ENCODE results near the gene ZNF681. TPM values are rescaled to one million over a fixed set of nuclear protein-coding genes. Genes with fewer than 3 reads are reported as not detected.

The ZNF681 gene
- total and polyA plus RNA-seq, 2 of the 13 experiments (the other 11 are each of a cell fraction or from before 2014, with no cell fraction given): not detected

- TF ChIP-seq, protein P1, sequence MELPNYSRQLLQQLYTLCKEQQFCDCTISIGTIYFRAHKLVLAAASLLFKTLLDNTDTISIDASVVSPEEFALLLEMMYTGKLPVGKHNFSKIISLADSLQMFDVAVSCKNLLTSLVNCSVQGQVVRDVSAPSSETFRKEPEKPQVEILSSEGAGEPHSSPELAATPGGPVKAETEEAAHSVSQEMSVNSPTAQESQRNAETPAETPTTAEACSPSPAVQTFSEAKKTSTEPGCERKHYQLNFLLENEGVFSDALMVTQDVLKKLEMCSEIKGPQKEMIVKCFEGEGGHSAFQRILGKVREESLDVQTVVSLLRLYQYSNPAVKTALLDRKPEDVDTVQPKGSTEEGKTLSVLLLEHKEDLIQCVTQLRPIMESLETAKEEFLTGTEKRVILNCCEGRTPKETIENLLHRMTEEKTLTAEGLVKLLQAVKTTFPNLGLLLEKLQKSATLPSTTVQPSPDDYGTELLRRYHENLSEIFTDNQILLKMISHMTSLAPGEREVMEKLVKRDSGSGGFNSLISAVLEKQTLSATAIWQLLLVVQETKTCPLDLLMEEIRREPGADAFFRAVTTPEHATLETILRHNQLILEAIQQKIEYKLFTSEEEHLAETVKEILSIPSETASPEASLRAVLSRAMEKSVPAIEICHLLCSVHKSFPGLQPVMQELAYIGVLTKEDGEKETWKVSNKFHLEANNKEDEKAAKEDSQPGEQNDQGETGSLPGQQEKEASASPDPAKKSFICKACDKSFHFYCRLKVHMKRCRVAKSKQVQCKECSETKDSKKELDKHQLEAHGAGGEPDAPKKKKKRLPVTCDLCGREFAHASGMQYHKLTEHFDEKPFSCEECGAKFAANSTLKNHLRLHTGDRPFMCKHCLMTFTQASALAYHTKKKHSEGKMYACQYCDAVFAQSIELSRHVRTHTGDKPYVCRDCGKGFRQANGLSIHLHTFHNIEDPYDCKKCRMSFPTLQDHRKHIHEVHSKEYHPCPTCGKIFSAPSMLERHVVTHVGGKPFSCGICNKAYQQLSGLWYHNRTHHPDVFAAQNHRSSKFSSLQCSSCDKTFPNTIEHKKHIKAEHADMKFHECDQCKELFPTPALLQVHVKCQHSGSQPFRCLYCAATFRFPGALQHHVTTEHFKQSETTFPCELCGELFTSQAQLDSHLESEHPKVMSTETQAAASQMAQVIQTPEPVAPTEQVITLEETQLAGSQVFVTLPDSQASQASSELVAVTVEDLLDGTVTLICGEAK (IDR thresholded peaks at IDR 0.05): no peak
- TF ChIP-seq, protein P1 (CRISPR knock-in tag; IDR thresholded peaks at IDR 0.05): no peak
Observed at GRCh38 chr19:23788411-23788810, 29.7 kb upstream of the ZNF681 start (continued).

DNA sequence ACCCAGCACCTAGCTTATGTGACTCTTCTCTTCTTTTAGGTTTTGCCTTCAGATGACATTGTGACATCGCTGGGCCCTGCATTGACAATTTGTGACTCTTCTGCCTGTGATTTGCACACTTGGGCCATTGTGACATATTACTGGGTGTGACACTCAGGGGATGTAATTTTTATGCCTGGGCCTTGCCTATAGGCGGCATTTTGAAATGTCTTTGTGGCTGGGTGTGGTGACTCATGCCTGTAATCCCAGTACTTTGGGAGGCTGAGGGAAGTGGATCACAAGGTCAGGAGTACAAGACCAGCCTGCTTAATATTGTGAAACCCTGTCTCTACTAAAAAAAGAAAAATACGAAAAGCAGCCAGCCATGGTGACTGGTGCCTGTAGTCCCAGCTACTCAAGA is 28.4 kb upstream of the ZNF681 start:
- Histone ChIP-seq H3K27me3 (ENCODE audit: control insufficient read depth in 1 of 2, insufficient read depth in 2 of 2, low read length in 2 of 2) (no peaks in the 10 kb centered on the region; a peak in 1 of 5 replicates), H3K36me3 (replicated peaks in 1 of 2; ENCODE audit: control insufficient read depth in 1 of 2, insufficient read depth in 2 of 2, low read length in 2 of 2) (no peaks in the 10 kb centered on the region), H3K4me2 (ENCODE audit: low read depth, low read length) (no peak overlapping the region), H3K9me3 (ENCODE audit: low read length) (peaks cover 92% of the 10 kb centered on the region), H2AFZ (ENCODE audit: low read length) (no peak overlapping the region), H3K4me3 (replicated peaks in 1 of 3; ENCODE audit: insufficient read depth in 1 of 3, low read depth in 2 of 3, low read length in 3 of 3) (no peak overlapping the region), H3K27ac (ENCODE audit: extremely low read length, insufficient read depth, low read length) (no peak overlapping the region), H3K79me2 (ENCODE audit: insufficient read depth, low read length) (no peaks in the 10 kb centered on the region), H4K20me1 (ENCODE audit: insufficient read depth, low read length) (no peaks in the 10 kb centered on the region), H3K4me1 (ENCODE audit: insufficient read depth, low read length) (no peaks in the 10 kb centered on the region), H3K9ac (ENCODE audit: insufficient read depth, low read depth, low read length) (no peak overlapping the region)
- in situ Hi-C loops (cut with HindIII; ENCODE audit: extremely low pct_ligation_motif_present, low pct_unique_long_range_greater_than_20kb): loop anchor here (5.0 kb wide), 1 partner anchor 110 kb away; no protein-coding TSS in a partner anchor
- DNase-seq (ENCODE audit: low spot score) (no peak), ATAC-seq (no peak), FAIRE-seq (no peak)
- ChIA-PET POLR2A (no interaction called here), CTCF (ENCODE audit: low intra/inter-chr PET ratio, low total read pairs) (no interaction called here)
- no TSS peak for BruUV-seq (replicated peaks)
- 0% methylated on average over 3 of the region's 3 CpGs for WGBS (ENCODE audit: low lambda C conversion rate)
- intact Hi-C loops (cut with micrococcal nuclease; ENCODE audit: unreplicated experiment): no loop called here
- TF ChIP-seq ZNF143 (CRISPR knock-in tag; IDR thresholded peaks at IDR 0.05): no peak
- TF ChIP-seq FOSL1 (CRISPR knock-in tag; IDR thresholded peaks at IDR 0.05; ENCODE audit: borderline replicate concordance): no peak
- TF ChIP-seq ZNF343 (CRISPR knock-in tag; IDR thresholded peaks at IDR 0.05): no peak
- no peak for TF ChIP-seq ZNF713 (CRISPR knock-in tag; IDR thresholded peaks at IDR 0.05)
- TF ChIP-seq, protein P2, sequence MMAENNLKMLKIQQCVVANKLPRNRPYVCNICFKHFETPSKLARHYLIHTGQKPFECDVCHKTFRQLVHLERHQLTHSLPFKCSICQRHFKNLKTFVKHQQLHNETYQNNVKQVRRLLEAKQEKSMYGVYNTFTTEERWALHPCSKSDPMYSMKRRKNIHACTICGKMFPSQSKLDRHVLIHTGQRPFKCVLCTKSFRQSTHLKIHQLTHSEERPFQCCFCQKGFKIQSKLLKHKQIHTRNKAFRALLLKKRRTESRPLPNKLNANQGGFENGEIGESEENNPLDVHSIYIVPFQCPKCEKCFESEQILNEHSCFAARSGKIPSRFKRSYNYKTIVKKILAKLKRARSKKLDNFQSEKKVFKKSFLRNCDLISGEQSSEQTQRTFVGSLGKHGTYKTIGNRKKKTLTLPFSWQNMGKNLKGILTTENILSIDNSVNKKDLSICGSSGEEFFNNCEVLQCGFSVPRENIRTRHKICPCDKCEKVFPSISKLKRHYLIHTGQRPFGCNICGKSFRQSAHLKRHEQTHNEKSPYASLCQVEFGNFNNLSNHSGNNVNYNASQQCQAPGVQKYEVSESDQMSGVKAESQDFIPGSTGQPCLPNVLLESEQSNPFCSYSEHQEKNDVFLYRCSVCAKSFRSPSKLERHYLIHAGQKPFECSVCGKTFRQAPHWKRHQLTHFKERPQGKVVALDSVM (CRISPR knock-in tag; IDR thresholded peaks at IDR 0.05): no peak
- no peak for TF ChIP-seq NRL (CRISPR knock-in tag; IDR thresholded peaks at IDR 0.05; ENCODE audit: borderline replicate concordance)
- TF ChIP-seq ZNF296 (CRISPR knock-in tag; conservative IDR thresholded peaks at IDR 0.05): no peak
- no peak for TF ChIP-seq PLRG1 (conservative IDR thresholded peaks at IDR 0.05)
- TF ChIP-seq MBD4 (IDR thresholded peaks at IDR 0.05; ENCODE audit: borderline replicate concordance, low read length): no peak
- no peak for TF ChIP-seq ZNF562 (CRISPR knock-in tag; IDR thresholded peaks at IDR 0.05; ENCODE audit: borderline replicate concordance)
